ENCODE measurements around the gene DGKA.

Gene DGKA

GRCh38 chr12:55946553-55946952, 15.6 kb downstream of the DGKA start:
- no peak overlapping the region for H3K4me3 ChIP-seq (ENCODE audit: control insufficient read depth in 1 of 7, extremely low read depth in 1 of 7, insufficient read depth in 4 of 7, low read depth in 2 of 7, low read length in 6 of 7)
- WGBS (ENCODE audit: insufficient coverage) = 100% methylated on average over 1 of the region's 6 CpGs
- H3K27ac ChIP-seq (ENCODE audit: insufficient read depth in 1 of 2, low read depth in 1 of 2, low read length in 2 of 2, poor library complexity in 1 of 2, severe bottlenecking in 2 of 2) = no peak overlapping the region
- CTCF ChIA-PET = no interaction called here
- no peaks in the 10 kb centered on the region for H3K27me3 ChIP-seq (replicated peaks in 2 of 5; ENCODE audit: control insufficient read depth in 4 of 5, insufficient read depth in 5 of 5, low read length in 4 of 5)
- H3K9me3 ChIP-seq (ENCODE audit: control extremely low read depth in 1 of 5, control insufficient read depth in 4 of 5, insufficient read depth in 2 of 5, low read depth in 1 of 5, low read length in 4 of 5) = no peaks in the 10 kb centered on the region
- H3K36me3 ChIP-seq (ENCODE audit: control insufficient read depth in 4 of 4, insufficient read depth in 4 of 4, low read length in 3 of 4) = peaks cover 8 to 46% (median 35%) of the 10 kb centered on the region in 4 experiments
- no peaks in the 10 kb centered on the region for H3K4me1 ChIP-seq (ENCODE audit: control extremely low read depth in 1 of 4, control insufficient read depth in 4 of 4, insufficient read depth in 4 of 4, low read length in 3 of 4)
- POLR2A ChIA-PET = interaction anchor here (0.7 kb wide), 1 partner anchor 12 kb away, joined by 3 read pairs; no protein-coding TSS in a partner anchor
- DNase-seq = no peak

DNA sequence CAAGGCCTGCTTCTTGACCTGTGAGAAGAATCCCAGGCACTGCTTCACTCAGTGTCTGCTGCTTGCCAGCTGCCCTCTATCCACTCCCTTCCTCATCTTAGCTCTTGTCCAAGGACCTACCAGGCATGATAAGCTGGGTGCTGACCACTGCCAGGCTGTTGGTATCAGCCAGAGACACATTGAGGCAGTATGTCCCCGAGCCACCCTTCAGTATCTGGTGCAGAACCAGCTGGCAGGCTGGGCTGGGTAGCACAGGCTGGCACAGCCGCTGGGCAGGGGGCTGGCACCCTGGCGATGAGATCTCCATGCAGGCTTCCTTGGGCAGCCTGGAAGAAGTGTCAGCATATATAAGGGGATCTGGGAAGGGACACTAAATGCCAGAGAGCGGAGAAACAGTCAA, 24.4 kb downstream of the DGKA start:
- no peak for DNase-seq
- H3K4me3 ChIP-seq (ENCODE audit: control insufficient read depth in 1 of 7, extremely low read depth in 1 of 7, insufficient read depth in 4 of 7, low read depth in 2 of 7, low read length in 6 of 7) = no peak overlapping the region
- peaks cover 5 to 40% (median 30%) of the 10 kb centered on the region in 4 experiments for H3K36me3 ChIP-seq (ENCODE audit: control insufficient read depth in 4 of 4, insufficient read depth in 4 of 4, low read length in 3 of 4)
- WGBS (ENCODE audit: insufficient coverage) = 92% methylated on average over 4 of the region's 4 CpGs
- H3K27ac ChIP-seq (ENCODE audit: insufficient read depth in 1 of 2, low read depth in 1 of 2, low read length in 2 of 2, poor library complexity in 1 of 2, severe bottlenecking in 2 of 2) = no peak overlapping the region
- no peaks in the 10 kb centered on the region for H3K9me3 ChIP-seq (ENCODE audit: control extremely low read depth in 1 of 5, control insufficient read depth in 4 of 5, insufficient read depth in 2 of 5, low read depth in 1 of 5, low read length in 4 of 5)
- ChIA-PET POLR2A (no interaction called here), CTCF (interaction anchor here (0.6 to 5.9 kb wide), 7 partner anchors 14 to 273 kb away, joined by 3 to 37 read pairs (median 6); partner anchors contain the start of gene RAB5B)
- H3K4me1 ChIP-seq (ENCODE audit: control extremely low read depth in 1 of 4, control insufficient read depth in 4 of 4, insufficient read depth in 4 of 4, low read length in 3 of 4) = no peaks in the 10 kb centered on the region
- H3K27me3 ChIP-seq (replicated peaks in 2 of 5; ENCODE audit: control insufficient read depth in 4 of 5, insufficient read depth in 5 of 5, low read length in 4 of 5) = no peaks in the 10 kb centered on the region

- Histone ChIP-seq H3K9me3 (ENCODE audit: control extremely low read depth in 1 of 5, control insufficient read depth in 4 of 5, insufficient read depth in 2 of 5, low read depth in 1 of 5, low read length in 4 of 5) (no peaks in the 10 kb centered on the region), H3K27ac (ENCODE audit: insufficient read depth in 1 of 2, low read depth in 1 of 2, low read length in 2 of 2, poor library complexity in 1 of 2, severe bottlenecking in 2 of 2) (no peak overlapping the region), H3K4me1 (ENCODE audit: control extremely low read depth in 1 of 4, control insufficient read depth in 4 of 4, insufficient read depth in 4 of 4, low read length in 3 of 4) (no peaks in the 10 kb centered on the region), H3K36me3 (ENCODE audit: control insufficient read depth in 4 of 4, insufficient read depth in 4 of 4, low read length in 3 of 4) (peaks cover 5 to 40% (median 30%) of the 10 kb centered on the region in 4 experiments), H3K4me3 (ENCODE audit: control insufficient read depth in 1 of 7, extremely low read depth in 1 of 7, insufficient read depth in 4 of 7, low read depth in 2 of 7, low read length in 6 of 7) (no peak overlapping the region), H3K27me3 (replicated peaks in 2 of 5; ENCODE audit: control insufficient read depth in 4 of 5, insufficient read depth in 5 of 5, low read length in 4 of 5) (no peaks in the 10 kb centered on the region)
- CTCF ChIA-PET = interaction anchor here (0.6 to 5.9 kb wide), 9 partner anchors 13 to 273 kb away, joined by 3 to 37 read pairs (median 6); partner anchors contain the start of genes RAB5B and SUOX
- POLR2A ChIA-PET = interaction anchor here (0.6 kb wide), 1 partner anchor 742 kb away, joined by 3 read pairs; no protein-coding TSS in a partner anchor
- DNase-seq = peak; percentile 42 to 67 (median 65)
- WGBS (ENCODE audit: insufficient coverage) = 94% methylated on average over 5 of the region's 6 CpGs
These were observed 25.0 kb downstream of the DGKA start for GRCh38 chr12:55955800-55956508.

- H3K9me3 ChIP-seq (ENCODE audit: control extremely low read depth in 1 of 5, control insufficient read depth in 4 of 5, insufficient read depth in 2 of 5, low read depth in 1 of 5, low read length in 4 of 5) = no peaks in the 10 kb centered on the region
- 93% methylated on average over 4 of the region's 5 CpGs for WGBS (ENCODE audit: insufficient coverage)
- H3K27me3 ChIP-seq (replicated peaks in 2 of 5; ENCODE audit: control insufficient read depth in 4 of 5, insufficient read depth in 5 of 5, low read length in 4 of 5) = no peaks in the 10 kb centered on the region
- H3K4me3 ChIP-seq (ENCODE audit: control insufficient read depth in 1 of 7, extremely low read depth in 1 of 7, insufficient read depth in 4 of 7, low read depth in 2 of 7, low read length in 6 of 7) = no peak overlapping the region
- DNase-seq = no peak
- ChIA-PET CTCF (interaction anchor here (0.6 to 5.9 kb wide), 8 partner anchors 9 to 136 kb away, joined by 3 to 37 read pairs (median 4); partner anchors contain the start of gene SUOX), POLR2A (no interaction called here)
- peaks cover 2 to 26% (median 18%) of the 10 kb centered on the region in 4 experiments for H3K36me3 ChIP-seq (ENCODE audit: control insufficient read depth in 4 of 4, insufficient read depth in 4 of 4, low read length in 3 of 4)
- H3K27ac ChIP-seq (ENCODE audit: insufficient read depth in 1 of 2, low read depth in 1 of 2, low read length in 2 of 2, poor library complexity in 1 of 2, severe bottlenecking in 2 of 2) = no peak overlapping the region
- H3K4me1 ChIP-seq (ENCODE audit: control extremely low read depth in 1 of 4, control insufficient read depth in 4 of 4, insufficient read depth in 4 of 4, low read length in 3 of 4) = no peaks in the 10 kb centered on the region
These were observed 26.3 kb downstream of the DGKA start for GRCh38 chr12:55957106-55957859.

GRCh38 chr12:55963760-55964159, 32.8 kb downstream of the DGKA start:
- Histone ChIP-seq H3K9me3 (ENCODE audit: control extremely low read depth in 1 of 5, control insufficient read depth in 4 of 5, insufficient read depth in 2 of 5, low read depth in 1 of 5, low read length in 4 of 5) (no peaks in the 10 kb centered on the region), H3K27ac (ENCODE audit: insufficient read depth in 1 of 2, low read depth in 1 of 2, low read length in 2 of 2, poor library complexity in 1 of 2, severe bottlenecking in 2 of 2) (no peak overlapping the region), H3K27me3 (replicated peaks in 2 of 5; ENCODE audit: control insufficient read depth in 4 of 5, insufficient read depth in 5 of 5, low read length in 4 of 5) (no peaks in the 10 kb centered on the region), H3K36me3 (ENCODE audit: control insufficient read depth in 4 of 4, insufficient read depth in 4 of 4, low read length in 3 of 4) (peaks cover 0 to 10% (median 0%) of the 10 kb centered on the region in 4 experiments), H3K4me1 (ENCODE audit: control extremely low read depth in 1 of 4, control insufficient read depth in 4 of 4, insufficient read depth in 4 of 4, low read length in 3 of 4) (peaks cover 10 to 22% (median 17%) of the 10 kb centered on the region in 4 experiments), H3K4me3 (ENCODE audit: control insufficient read depth in 1 of 7, extremely low read depth in 1 of 7, insufficient read depth in 4 of 7, low read depth in 2 of 7, low read length in 6 of 7) (no peak overlapping the region)
- ChIA-PET CTCF (no interaction called here), POLR2A (no interaction called here)
- 100% methylated on average over 1 of the region's 2 CpGs for WGBS (ENCODE audit: insufficient coverage)
- no peak for DNase-seq

- Histone ChIP-seq H3K36me3 (ENCODE audit: control insufficient read depth in 4 of 4, insufficient read depth in 4 of 4, low read length in 3 of 4) (peaks cover 0 to 22% (median 1%) of the 10 kb centered on the region in 4 experiments), H3K4me1 (ENCODE audit: control extremely low read depth in 1 of 4, control insufficient read depth in 4 of 4, insufficient read depth in 4 of 4, low read length in 3 of 4) (peaks cover 10 to 22% (median 17%) of the 10 kb centered on the region in 4 experiments), H3K27ac (ENCODE audit: insufficient read depth in 1 of 2, low read depth in 1 of 2, low read length in 2 of 2, poor library complexity in 1 of 2, severe bottlenecking in 2 of 2) (no peak overlapping the region), H3K9me3 (ENCODE audit: control extremely low read depth in 1 of 5, control insufficient read depth in 4 of 5, insufficient read depth in 2 of 5, low read depth in 1 of 5, low read length in 4 of 5) (no peaks in the 10 kb centered on the region), H3K27me3 (replicated peaks in 2 of 5; ENCODE audit: control insufficient read depth in 4 of 5, insufficient read depth in 5 of 5, low read length in 4 of 5) (no peaks in the 10 kb centered on the region), H3K4me3 (ENCODE audit: control insufficient read depth in 1 of 7, extremely low read depth in 1 of 7, insufficient read depth in 4 of 7, low read depth in 2 of 7, low read length in 6 of 7) (no peak overlapping the region)
- DNase-seq = no peak
- CTCF ChIA-PET = interaction anchor here (1.4 kb wide), 1 partner anchor 17 kb away, joined by 3 read pairs; no protein-coding TSS in a partner anchor
- POLR2A ChIA-PET = no interaction called here
- 92% methylated on average over 3 of the region's 5 CpGs for WGBS (ENCODE audit: insufficient coverage)
These were observed 34.3 kb downstream of the DGKA start for GRCh38 chr12:55965240-55965639.

Data from common myeloid progenitor, CD34-positive (primary cell).